Glutamatergic neuron (in vitro differentiated cells): ENCODE results near the gene TOMM7. TPM values are rescaled to one million over a fixed set of nuclear protein-coding genes. Genes with fewer than 3 reads are reported as not detected.
"Not testable (repeated sequence)": the region's sequence is repeated elsewhere in the genome, so short reads cannot be mapped to it uniquely, and the experiment has no call there.

Experiments used
- DNase-seq: peaks from one replicate; pipeline ENCODE4 v3.0.0; 2022
- H3K27ac Mint-ChIP-seq: one replicate; pipeline ENCODE4 v1.8.0; 2020; ENCODE audit warnings: mild to moderate bottlenecking, mixed read lengths, inconsistent platforms; ENCODE audit not compliant: unreplicated experiment
- H3K27me3 Mint-ChIP-seq: one replicate; pipeline ENCODE4 v1.8.0; 2020; ENCODE audit warnings: mild to moderate bottlenecking, moderate library complexity, mixed read lengths, inconsistent platforms; ENCODE audit not compliant: unreplicated experiment
- H3K36me3 Mint-ChIP-seq: one replicate; pipeline ENCODE4 v1.8.0; 2020; ENCODE audit warnings: mild to moderate bottlenecking, mixed read lengths, inconsistent platforms; ENCODE audit not compliant: unreplicated experiment
- H3K4me1 Mint-ChIP-seq: one replicate; pipeline ENCODE4 v1.8.0; 2020; ENCODE audit warnings: mild to moderate bottlenecking, low read depth, mixed read lengths, inconsistent platforms; ENCODE audit not compliant: unreplicated experiment
- H3K4me3 Mint-ChIP-seq: one replicate; pipeline ENCODE4 v1.8.0; 2020; ENCODE audit warnings: mild to moderate bottlenecking, mixed read lengths, inconsistent platforms; ENCODE audit not compliant: unreplicated experiment
- H3K9me3 Mint-ChIP-seq: one replicate; pipeline ENCODE4 v1.8.0; 2020; ENCODE audit warnings: mild to moderate bottlenecking, moderate library complexity, mixed read lengths, inconsistent platforms; ENCODE audit not compliant: unreplicated experiment
- CTCF ChIP-seq: fragments of 200-600 bp; sonication (generic); IDR thresholded peaks from one replicate; pipeline ENCODE4 v1.5.0; 2021; ENCODE audit not compliant: partially characterized antibody, unreplicated experiment
- total RNA-seq: library from RNA; stranded (reverse); fragmentation: NEBNext Ultra II Directional; extraction: Animal tissue kit (Norgen Biotek cat#: 25700); gene quantifications from one replicate; pipeline ENCODE4 v1.2.1, GENCODE V29; 2021; ENCODE audit not compliant: unreplicated experiment

TOMM7 gene
- total RNA-seq, 1 donor from 2014 or later: 111 TPM

GRCh38 chr7:22842973-22843372, 20.3 kb upstream of the TOMM7 start:
- Mint-ChIP-seq H3K27ac (peak overlapping the region; percentile 88), H3K4me3 (no peak overlapping the region), H3K4me1 (peaks cover 14% of the 10 kb centered on the region), H3K36me3 (peaks cover 11% of the 10 kb centered on the region), H3K27me3 (peaks cover 3% of the 10 kb centered on the region), H3K9me3 (peaks cover 4% of the 10 kb centered on the region)
- TF ChIP-seq CTCF: no peak
- DNase-seq: no peak

- Mint-ChIP-seq H3K36me3 (peaks cover 11% of the 10 kb centered on the region), H3K27me3 (peaks cover 3% of the 10 kb centered on the region), H3K4me3 (peak overlapping the region; percentile 43), H3K27ac (peak overlapping the region; percentile 93), H3K4me1 (peaks cover 16% of the 10 kb centered on the region), H3K9me3 (peaks cover 4% of the 10 kb centered on the region)
- no peak for TF ChIP-seq CTCF
- no peak for DNase-seq
Measured at GRCh38 chr7:22842383-22842941, 19.8 kb upstream of the TOMM7 start.

- peak; percentile 35 for DNase-seq
- Mint-ChIP-seq H3K27me3 (peaks cover 3% of the 10 kb centered on the region), H3K9me3 (peaks cover 4% of the 10 kb centered on the region), H3K4me3 (peak overlapping the region; percentile 43), H3K36me3 (peaks cover 11% of the 10 kb centered on the region), H3K4me1 (peaks cover 19% of the 10 kb centered on the region), H3K27ac (peak overlapping the region; percentile 93)
- TF ChIP-seq CTCF: no peak
Measured at GRCh38 chr7:22841954-22842353, 19.3 kb upstream of the TOMM7 start.

GRCh38 chr7:22837308-22837707, 14.7 kb upstream of the TOMM7 start:
- Mint-ChIP-seq H3K36me3 (no peaks in the 10 kb centered on the region), H3K9me3 (no peaks in the 10 kb centered on the region), H3K4me3 (peak overlapping the region; percentile 6), H3K27me3 (peaks cover 3% of the 10 kb centered on the region), H3K4me1 (peaks cover 24% of the 10 kb centered on the region), H3K27ac (peak overlapping the region; percentile 80)
- TF ChIP-seq CTCF: no peak
- no peak for DNase-seq

- H3K27me3 Mint-ChIP-seq, DNase-seq, H3K4me3 Mint-ChIP-seq, H3K36me3 Mint-ChIP-seq, H3K9me3 Mint-ChIP-seq: not testable (repeated sequence)
- Mint-ChIP-seq H3K27ac (peak overlapping the region; percentile 80), H3K4me1 (peaks cover 19% of the 10 kb centered on the region)
Measured at GRCh38 chr7:22836506-22836905, 13.9 kb upstream of the TOMM7 start.

GRCh38 chr7:22833957-22834356, 11.3 kb upstream of the TOMM7 start:
- Mint-ChIP-seq H3K4me3 (no peak overlapping the region), H3K27me3 (no peaks in the 10 kb centered on the region), H3K9me3 (peaks cover 3% of the 10 kb centered on the region), H3K36me3 (no peaks in the 10 kb centered on the region), H3K27ac (no peak overlapping the region), H3K4me1 (peaks cover 19% of the 10 kb centered on the region)
- no peak for TF ChIP-seq CTCF
- DNase-seq: no peak
